ENCODE measurements around the gene GRXCR2. TPM values are rescaled to one million over a fixed set of nuclear protein-coding genes. Genes with fewer than 3 reads are reported as not detected.

The GRXCR2 gene
- total RNA-seq, 1 experiment from 2014 or later, result not detected

DNA sequence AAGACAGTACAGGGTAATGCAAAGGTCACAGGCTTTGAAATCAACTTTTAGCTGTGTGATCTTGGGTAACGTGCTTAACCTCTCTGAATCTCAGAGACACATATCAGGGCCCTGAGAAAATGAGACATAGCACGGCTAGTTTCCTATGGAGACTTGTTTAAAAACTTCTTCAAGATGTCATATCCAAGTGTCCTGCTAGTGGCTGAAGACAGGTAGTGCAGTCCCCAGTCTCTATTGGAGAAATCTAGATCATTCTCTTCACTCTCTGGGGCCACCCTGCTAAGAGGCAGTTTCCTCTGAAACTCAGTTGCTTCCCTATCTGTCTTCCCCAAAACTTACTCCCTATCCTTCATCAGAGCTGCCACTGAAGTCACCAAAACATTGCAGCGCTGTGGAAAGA, 30.3 kb upstream of the GRXCR2 start:
- Histone ChIP-seq H3K4me1 (ENCODE audit: control insufficient read depth in 1 of 2, insufficient read depth in 2 of 2, low read length in 2 of 2) (no peaks in the 10 kb centered on the region), H4K20me1 (ENCODE audit: insufficient read depth) (no peaks in the 10 kb centered on the region), H3K79me2 (ENCODE audit: insufficient read depth, low read length) (no peaks in the 10 kb centered on the region), H3K9me2 (ENCODE audit: insufficient read depth) (no peaks in the 10 kb centered on the region), H3K27me3 (ENCODE audit: insufficient read depth, low read length) (no peaks in the 10 kb centered on the region), H3K9me3 (ENCODE audit: control insufficient read depth in 1 of 2, insufficient read depth in 1 of 2, low read depth in 1 of 2, low read length in 2 of 2) (no peaks in the 10 kb centered on the region; a peak in 1 of 4 replicates), H3K27ac (ENCODE audit: low read depth, low read length) (no peak overlapping the region), H3K4me3 (replicated peaks in 1 of 2; ENCODE audit: low read depth in 1 of 2, low read length in 2 of 2) (no peak overlapping the region), H3K9ac (ENCODE audit: low read length) (no peak overlapping the region), H3K36me3 (ENCODE audit: control insufficient read depth in 1 of 2, insufficient read depth in 2 of 2, low read length in 2 of 2) (no peaks in the 10 kb centered on the region), H2AFZ (ENCODE audit: low read depth, low read length, poor library complexity, severe bottlenecking) (peak overlapping the region; percentile 47), H3K4me2 (ENCODE audit: low read length) (no peak overlapping the region)
- BruUV-seq (replicated peaks), result no TSS peak
- DNase-seq (ENCODE audit: low read depth, low spot score) (peak; percentile 21), ATAC-seq (peak; percentile 92)
- intact Hi-C loops (cut with micrococcal nuclease), result no loop called here
- ChIA-PET RAD21 (ENCODE audit: low non-redundant PET in 1 of 2, low total read pairs in 2 of 2, uncharacterized antibody in 2 of 2, unreplicated experiment in 2 of 2) (no interaction called here), CTCF (interaction anchor here (0.8 to 1.2 kb wide), 2 partner anchors 15 to 69 kb away, joined by 3 to 4 read pairs; partner anchors contain the start of gene PRELID2), POLR2A (no interaction called here)
- no peak for TF ChIP-seq CBX3 (IDR thresholded peaks at IDR 0.05; ENCODE audit: low read depth)
- no peak for TF ChIP-seq YY1 (IDR thresholded peaks at IDR 0.05; ENCODE audit: extremely low read depth, insufficient replicate concordance, low read depth, low read length)
- TF ChIP-seq, protein P1, sequence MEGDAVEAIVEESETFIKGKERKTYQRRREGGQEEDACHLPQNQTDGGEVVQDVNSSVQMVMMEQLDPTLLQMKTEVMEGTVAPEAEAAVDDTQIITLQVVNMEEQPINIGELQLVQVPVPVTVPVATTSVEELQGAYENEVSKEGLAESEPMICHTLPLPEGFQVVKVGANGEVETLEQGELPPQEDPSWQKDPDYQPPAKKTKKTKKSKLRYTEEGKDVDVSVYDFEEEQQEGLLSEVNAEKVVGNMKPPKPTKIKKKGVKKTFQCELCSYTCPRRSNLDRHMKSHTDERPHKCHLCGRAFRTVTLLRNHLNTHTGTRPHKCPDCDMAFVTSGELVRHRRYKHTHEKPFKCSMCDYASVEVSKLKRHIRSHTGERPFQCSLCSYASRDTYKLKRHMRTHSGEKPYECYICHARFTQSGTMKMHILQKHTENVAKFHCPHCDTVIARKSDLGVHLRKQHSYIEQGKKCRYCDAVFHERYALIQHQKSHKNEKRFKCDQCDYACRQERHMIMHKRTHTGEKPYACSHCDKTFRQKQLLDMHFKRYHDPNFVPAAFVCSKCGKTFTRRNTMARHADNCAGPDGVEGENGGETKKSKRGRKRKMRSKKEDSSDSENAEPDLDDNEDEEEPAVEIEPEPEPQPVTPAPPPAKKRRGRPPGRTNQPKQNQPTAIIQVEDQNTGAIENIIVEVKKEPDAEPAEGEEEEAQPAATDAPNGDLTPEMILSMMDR (IDR thresholded peaks at IDR 0.05 in 2 of 3, conservative IDR thresholded peaks at IDR 0.05 in 1 of 3; ENCODE audit: borderline replicate concordance in 1 of 3, insufficient read depth in 1 of 3, low read depth in 2 of 3, low read length in 2 of 3), result peak in 2 of 3 experiments; percentile 53 to 61; a peak in 5 of 6 replicates
- no peak for TF ChIP-seq TCF7L2 (IDR thresholded peaks at IDR 0.05; ENCODE audit: borderline replicate concordance, extremely low read depth, insufficient read depth, insufficient read length)
- 0 out of 2 replicates have a peak, but pooled peaks have one; percentile 23 for TF ChIP-seq RAD21 (IDR thresholded peaks at IDR 0.05; ENCODE audit: low read depth)
- TF ChIP-seq POLR2AphosphoS5 (IDR thresholded peaks at IDR 0.05; ENCODE audit: low read depth, low read length), result no peak
- no peak for TF ChIP-seq ATF3 (IDR thresholded peaks at IDR 0.05)
- TF ChIP-seq ELF1 (IDR thresholded peaks at IDR 0.05; ENCODE audit: borderline replicate concordance, low read depth), result no peak
- TF ChIP-seq EZH2phosphoT487 (IDR thresholded peaks at IDR 0.05; ENCODE audit: borderline replicate concordance), result no peak

All from HCT116 (cell line).